Glutamatergic neuron (in vitro differentiated cells): Measurements from ENCODE around the gene F5. TPM values are rescaled to one million over a fixed set of nuclear protein-coding genes. Genes with fewer than 3 reads are reported as not detected.

ENCODE experiments used
- DNase-seq: peaks from one replicate; pipeline ENCODE4 v3.0.0; 2022
- H3K27ac Mint-ChIP-seq: one replicate; pipeline ENCODE4 v1.8.0; 2020; ENCODE audit warnings: mild to moderate bottlenecking, mixed read lengths, inconsistent platforms; ENCODE audit not compliant: unreplicated experiment
- H3K27me3 Mint-ChIP-seq: one replicate; pipeline ENCODE4 v1.8.0; 2020; ENCODE audit warnings: mild to moderate bottlenecking, moderate library complexity, mixed read lengths, inconsistent platforms; ENCODE audit not compliant: unreplicated experiment
- H3K36me3 Mint-ChIP-seq: one replicate; pipeline ENCODE4 v1.8.0; 2020; ENCODE audit warnings: mild to moderate bottlenecking, mixed read lengths, inconsistent platforms; ENCODE audit not compliant: unreplicated experiment
- H3K4me1 Mint-ChIP-seq: one replicate; pipeline ENCODE4 v1.8.0; 2020; ENCODE audit warnings: mild to moderate bottlenecking, low read depth, mixed read lengths, inconsistent platforms; ENCODE audit not compliant: unreplicated experiment
- H3K4me3 Mint-ChIP-seq: one replicate; pipeline ENCODE4 v1.8.0; 2020; ENCODE audit warnings: mild to moderate bottlenecking, mixed read lengths, inconsistent platforms; ENCODE audit not compliant: unreplicated experiment
- H3K9me3 Mint-ChIP-seq: one replicate; pipeline ENCODE4 v1.8.0; 2020; ENCODE audit warnings: mild to moderate bottlenecking, moderate library complexity, mixed read lengths, inconsistent platforms; ENCODE audit not compliant: unreplicated experiment
- total RNA-seq: library from RNA; stranded (reverse); fragmentation: NEBNext Ultra II Directional; extraction: Animal tissue kit (Norgen Biotek cat#: 25700); gene quantifications from one replicate; pipeline ENCODE4 v1.2.1, GENCODE V29; 2021; ENCODE audit not compliant: unreplicated experiment
- TF ChIP-seq, protein P1 (sequence below): fragments of 200-600 bp; sonication (generic); IDR thresholded peaks from one replicate; pipeline ENCODE4 v1.5.0; 2021; ENCODE audit not compliant: partially characterized antibody, unreplicated experiment

Gene F5
- total RNA-seq, 1 donor from 2014 or later, result not detected

DNA sequence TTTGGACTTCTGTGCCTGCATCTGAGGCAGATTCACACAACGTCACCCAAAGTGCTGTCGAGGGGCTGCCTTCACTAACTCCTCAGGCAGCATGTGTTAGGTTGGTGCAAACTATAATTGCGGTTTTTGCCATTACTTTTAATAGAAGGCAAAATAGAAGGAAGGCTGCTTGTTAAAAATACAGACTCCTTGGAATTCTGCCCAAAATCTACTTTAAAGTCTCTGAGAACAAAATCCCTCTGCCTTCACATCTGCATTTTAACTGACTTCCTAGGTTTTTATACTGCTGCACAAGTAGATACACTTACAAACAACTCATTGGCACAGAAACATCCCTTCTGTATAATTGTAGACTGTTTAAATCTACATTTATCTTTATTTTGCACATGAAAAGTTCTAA is 59.3 kb downstream of the F5 start:
- H3K27ac Mint-ChIP-seq, result no peak overlapping the region
- no peaks in the 10 kb centered on the region for H3K36me3 Mint-ChIP-seq
- no peak for DNase-seq
- no peaks in the 10 kb centered on the region for H3K27me3 Mint-ChIP-seq
- no peaks in the 10 kb centered on the region for H3K9me3 Mint-ChIP-seq
- peaks cover 4% of the 10 kb centered on the region for H3K4me1 Mint-ChIP-seq
- TF ChIP-seq, protein P1, sequence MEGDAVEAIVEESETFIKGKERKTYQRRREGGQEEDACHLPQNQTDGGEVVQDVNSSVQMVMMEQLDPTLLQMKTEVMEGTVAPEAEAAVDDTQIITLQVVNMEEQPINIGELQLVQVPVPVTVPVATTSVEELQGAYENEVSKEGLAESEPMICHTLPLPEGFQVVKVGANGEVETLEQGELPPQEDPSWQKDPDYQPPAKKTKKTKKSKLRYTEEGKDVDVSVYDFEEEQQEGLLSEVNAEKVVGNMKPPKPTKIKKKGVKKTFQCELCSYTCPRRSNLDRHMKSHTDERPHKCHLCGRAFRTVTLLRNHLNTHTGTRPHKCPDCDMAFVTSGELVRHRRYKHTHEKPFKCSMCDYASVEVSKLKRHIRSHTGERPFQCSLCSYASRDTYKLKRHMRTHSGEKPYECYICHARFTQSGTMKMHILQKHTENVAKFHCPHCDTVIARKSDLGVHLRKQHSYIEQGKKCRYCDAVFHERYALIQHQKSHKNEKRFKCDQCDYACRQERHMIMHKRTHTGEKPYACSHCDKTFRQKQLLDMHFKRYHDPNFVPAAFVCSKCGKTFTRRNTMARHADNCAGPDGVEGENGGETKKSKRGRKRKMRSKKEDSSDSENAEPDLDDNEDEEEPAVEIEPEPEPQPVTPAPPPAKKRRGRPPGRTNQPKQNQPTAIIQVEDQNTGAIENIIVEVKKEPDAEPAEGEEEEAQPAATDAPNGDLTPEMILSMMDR, result no peak
- no peak overlapping the region for H3K4me3 Mint-ChIP-seq

DNA sequence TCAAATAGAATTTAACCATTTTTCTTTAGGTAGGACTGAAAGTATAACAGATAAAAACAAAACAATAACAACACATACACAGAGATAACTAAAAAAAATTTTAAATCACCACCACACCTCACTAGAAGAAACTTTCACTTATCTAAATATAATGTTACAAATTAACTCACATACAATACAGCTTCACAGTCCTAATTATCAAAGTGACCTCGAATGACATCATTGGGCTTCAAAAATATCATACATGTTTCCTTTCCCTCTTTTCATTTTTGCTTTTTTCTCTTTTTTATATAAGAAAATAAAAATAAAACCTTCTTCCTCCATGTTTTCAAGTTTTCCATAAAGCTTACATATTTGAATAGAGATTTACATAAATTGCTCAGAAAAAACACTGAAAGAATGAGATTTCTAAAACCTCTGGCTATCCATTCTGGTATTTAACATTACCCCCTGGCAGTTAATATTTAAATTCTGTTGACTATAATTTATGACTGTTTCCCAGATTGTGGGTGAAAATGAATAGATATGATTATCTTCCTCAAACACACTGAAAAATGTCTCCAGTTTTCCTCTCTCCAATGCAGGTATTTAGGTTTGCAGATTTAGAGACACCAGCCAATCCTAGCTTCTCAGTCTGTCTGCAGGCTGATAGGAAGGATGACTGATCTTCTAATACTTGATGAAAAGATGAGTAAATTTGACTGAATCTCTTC is 60.0 kb downstream of the F5 start:
- Mint-ChIP-seq H3K9me3 (no peaks in the 10 kb centered on the region), H3K4me1 (peaks cover 1% of the 10 kb centered on the region), H3K36me3 (no peaks in the 10 kb centered on the region), H3K4me3 (no peak overlapping the region), H3K27ac (no peak overlapping the region), H3K27me3 (no peaks in the 10 kb centered on the region)
- TF ChIP-seq, protein P1, result no peak
- DNase-seq, result no peak

DNA sequence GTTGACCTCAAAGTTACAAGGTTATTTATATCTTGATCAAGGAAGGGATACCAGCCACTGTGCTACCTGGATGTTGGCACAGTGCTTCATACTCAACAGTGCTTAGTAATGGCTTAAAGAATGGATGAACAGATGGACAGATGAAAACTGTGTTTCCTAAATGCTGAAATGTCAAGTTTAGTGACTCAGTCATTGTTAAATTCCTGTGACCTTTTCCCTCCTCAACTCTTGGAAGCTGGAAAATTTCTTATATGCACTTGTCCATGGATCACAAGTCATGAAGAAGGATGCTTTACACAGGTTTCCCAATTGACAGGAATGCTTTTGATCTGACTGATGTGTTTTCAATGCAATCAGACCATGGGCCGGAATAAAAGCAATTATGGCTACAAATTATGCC is 60.9 kb downstream of the F5 start:
- no peaks in the 10 kb centered on the region for H3K27me3 Mint-ChIP-seq
- no peak overlapping the region for H3K27ac Mint-ChIP-seq
- TF ChIP-seq, protein P1, result no peak
- H3K4me3 Mint-ChIP-seq, result no peak overlapping the region
- no peaks in the 10 kb centered on the region for H3K4me1 Mint-ChIP-seq
- no peak for DNase-seq
- no peaks in the 10 kb centered on the region for H3K36me3 Mint-ChIP-seq
- H3K9me3 Mint-ChIP-seq, result no peaks in the 10 kb centered on the region

DNA sequence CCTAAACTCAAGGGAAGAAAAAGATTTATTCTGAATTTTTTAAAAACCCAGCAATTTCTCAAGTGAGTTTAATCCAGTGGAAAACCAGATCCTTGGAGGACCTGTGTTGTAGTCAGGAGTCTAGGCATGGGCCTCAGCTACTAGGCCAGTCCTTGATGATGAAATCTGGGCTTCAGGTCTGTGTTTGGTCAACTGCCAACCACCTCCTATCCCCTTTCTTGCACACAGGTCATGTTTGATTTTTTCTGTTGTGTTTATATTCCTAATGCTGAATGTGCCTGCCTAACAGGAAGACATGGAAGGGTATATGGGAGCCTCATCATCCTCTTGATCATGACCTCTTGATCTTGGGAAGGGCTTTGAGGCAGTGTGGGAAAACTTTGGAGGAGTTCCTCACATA is 62.4 kb downstream of the F5 start:
- TF ChIP-seq, protein P1, result no peak
- no peak for DNase-seq
- H3K36me3 Mint-ChIP-seq, result no peaks in the 10 kb centered on the region

DNA sequence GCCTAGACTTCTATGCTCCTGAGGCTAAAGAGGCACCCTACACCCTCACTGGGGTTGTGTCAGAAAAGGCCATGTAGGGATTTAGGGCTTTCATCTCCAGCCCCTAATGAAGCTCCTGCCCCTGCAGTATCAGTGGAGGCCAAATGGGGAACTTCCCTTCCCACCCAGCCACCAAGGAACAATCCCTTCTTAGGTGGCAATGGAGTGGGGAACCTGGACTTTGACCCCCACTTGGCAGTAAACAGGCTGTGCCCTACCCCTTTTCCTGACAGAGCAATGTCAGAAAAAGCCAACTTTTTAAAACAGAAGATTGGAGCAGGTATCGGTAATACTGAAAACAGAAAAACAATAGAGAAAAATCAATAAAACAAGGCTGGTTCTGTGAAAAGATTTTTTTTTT is 65.1 kb downstream of the F5 start:
- no peak overlapping the region for H3K27ac Mint-ChIP-seq
- TF ChIP-seq, protein P1, result no peak
- no peak overlapping the region for H3K4me3 Mint-ChIP-seq
- DNase-seq, result no peak
- no peaks in the 10 kb centered on the region for H3K36me3 Mint-ChIP-seq
- no peaks in the 10 kb centered on the region for H3K9me3 Mint-ChIP-seq
- no peaks in the 10 kb centered on the region for H3K4me1 Mint-ChIP-seq
- H3K27me3 Mint-ChIP-seq, result peaks cover 2% of the 10 kb centered on the region

More for the DNA sequence above, 62.4 kb downstream of the F5 start:
- no peaks in the 10 kb centered on the region for H3K4me1 Mint-ChIP-seq
- no peaks in the 10 kb centered on the region for H3K27me3 Mint-ChIP-seq
- H3K27ac Mint-ChIP-seq, result no peak overlapping the region
- H3K9me3 Mint-ChIP-seq, result no peaks in the 10 kb centered on the region
- no peak overlapping the region for H3K4me3 Mint-ChIP-seq
